PC-3 (cell line): ENCODE results near the gene C6orf118. TPM values are rescaled to one million over a fixed set of nuclear protein-coding genes. Genes with fewer than 3 reads are reported as not detected.

ENCODE experiments used
- ATAC-seq: fragments of 200-7000 bp; cut with Tn5 transposase; 2 replicates; pipeline ENCODE4 v1.9.1; 2020; ENCODE audit warnings: mild to moderate bottlenecking, moderate library complexity
- BruUV-seq: library from RNA; stranded (reverse); fragments of 400-500 nt; replicated peaks from 2 replicates; lab custom pipeline; 2021; lab: Mats Ljungman, UMichigan
- CTCF ChIA-PET: fragments of 300-600 bp; sonication (Branson Sonifier 250); formaldehyde crosslinking; loops from one replicate; lab custom pipeline; 2022; ENCODE audit warnings: antibody characterized with exemption; lab: Charles Lee
- POLR2A ChIA-PET: fragments of 300-600 bp; sonication (Branson Sonifier 250); formaldehyde crosslinking; loops from one replicate; lab custom pipeline; 2022; ENCODE audit warnings: antibody characterized with exemption; ENCODE audit not compliant: unreplicated experiment; lab: Charles Lee
- DNase-seq: peaks from one replicate; pipeline ENCODE4 v3.0.0-alpha.2; 2015
- H2AFZ ChIP-seq: fragments of 300-600 bp; sonication (generic); 2 replicates; pipeline ENCODE4 v1.6.0; 2016; ENCODE audit warnings: antibody characterized with exemption, low read length
- H3F3A ChIP-seq: fragments of 300-600 bp; sonication (generic); one replicate; pipeline ENCODE4 v1.6.0; 2017; ENCODE audit warnings: antibody characterized with exemption, low read length, control low read depth, mild to moderate bottlenecking; ENCODE audit not compliant: unreplicated experiment
- H3K27ac ChIP-seq: fragments of 300-600 bp; sonication (generic); 2 replicates; pipeline ENCODE4 v1.5.1; 2016; ENCODE audit warnings: mild to moderate bottlenecking, low read length
- H3K27me3 ChIP-seq: fragments of 300-600 bp; sonication (generic); 2 replicates; pipeline ENCODE4 v1.6.1; 2016; ENCODE audit warnings: low read length, mixed read lengths
- H3K36me3 ChIP-seq: fragments of 300-600 bp; sonication (generic); 2 replicates; pipeline ENCODE4 v1.6.1; 2016; ENCODE audit warnings: low read depth, mixed run types, low read length, mixed read lengths
- H3K4me1 ChIP-seq: fragments of 300-600 bp; sonication (generic); 2 replicates; pipeline ENCODE4 v1.5.1; 2016; ENCODE audit warnings: low read length; ENCODE audit not compliant: insufficient read depth
- H3K4me2 ChIP-seq: fragments of 300-600 bp; sonication (generic); 2 replicates; pipeline ENCODE4 v1.6.0; 2016; ENCODE audit warnings: low read length
- H3K4me3 ChIP-seq: fragments of 300-600 bp; sonication (generic); 2 replicates; pipeline ENCODE4 v1.5.1; 2016; ENCODE audit warnings: mild to moderate bottlenecking, low read length, mixed read lengths
- H3K79me2 ChIP-seq: fragments of 300-600 bp; sonication (generic); 2 replicates; pipeline ENCODE4 v1.6.1; 2017; ENCODE audit warnings: low read length, mixed read lengths
- H3K9ac ChIP-seq: fragments of 300-600 bp; sonication (generic); 2 replicates; pipeline ENCODE4 v1.6.0; 2016; ENCODE audit warnings: mild to moderate bottlenecking, low read length
- H3K9me2 ChIP-seq: fragments of 300-600 bp; sonication (generic); replicated peaks from 2 replicates; pipeline ENCODE4 v1.6.1; 2016; ENCODE audit warnings: mixed run types, low read length, mixed read lengths
- H3K9me3 ChIP-seq: fragments of 300-600 bp; sonication (generic); 2 replicates; pipeline ENCODE4 v1.6.1; 2016; ENCODE audit warnings: low read length, mixed read lengths
- H4K20me1 ChIP-seq: fragments of 300-600 bp; sonication (generic); 2 replicates; pipeline ENCODE4 v1.6.1; 2016; ENCODE audit warnings: low read length, mixed read lengths
- EZH2 ChIP-seq: fragments of 300-600 bp; sonication (generic); IDR thresholded peaks from one replicate; pipeline ENCODE4 v1.6.1; 2017; ENCODE audit warnings: antibody characterized with exemption, mild to moderate bottlenecking, low read length; ENCODE audit not compliant: unreplicated experiment
- EZH2phosphoT487 ChIP-seq: fragments of 300-600 bp; sonication (generic); IDR thresholded peaks from 2 replicates; pipeline ENCODE4 v1.6.1; 2018; ENCODE audit warnings: mild to moderate bottlenecking, antibody characterized with exemption, low read length, borderline replicate concordance
- intact Hi-C: fragments of 100-400 bp; cut with micrococcal nuclease; formaldehyde crosslinking; loops from 2 replicates; pipeline ENCODE4 v1.9.0; 2023
- total RNA-seq: library from RNA; depleted of rRNA; stranded (reverse); fragments of >200 nt; gene quantifications from 2 replicates; pipeline ENCODE4 v1.2.3, GENCODE V29; 2014
- TF ChIP-seq, protein P1 (sequence below): fragments of 300-600 bp; sonication (generic); conservative IDR thresholded peaks from 2 replicates; pipeline ENCODE4 v1.5.1; 2017; ENCODE audit warnings: antibody characterized with exemption, low read depth, mild to moderate bottlenecking, low read length

C6orf118 gene
- total RNA-seq, 1 experiment from 2014 or later = not detected

- no peaks in the 10 kb centered on the region for H4K20me1 ChIP-seq
- H3F3A ChIP-seq = no peaks in the 10 kb centered on the region
- H2AFZ ChIP-seq = no peak overlapping the region
- H3K79me2 ChIP-seq = no peaks in the 10 kb centered on the region
- H3K27ac ChIP-seq = no peak overlapping the region
- no TSS peak for BruUV-seq
- intact Hi-C loops = no loop called here
- H3K9ac ChIP-seq = no peak overlapping the region
- H3K36me3 ChIP-seq = no peaks in the 10 kb centered on the region
- ATAC-seq (no peak), DNase-seq (no peak)
- ChIA-PET CTCF (no interaction called here), POLR2A (no interaction called here)
- no peaks in the 10 kb centered on the region for H3K9me3 ChIP-seq
- peaks cover 4% of the 10 kb centered on the region; the same call in 1 of the 2 replicates for H3K27me3 ChIP-seq
- TF ChIP-seq, protein P1, sequence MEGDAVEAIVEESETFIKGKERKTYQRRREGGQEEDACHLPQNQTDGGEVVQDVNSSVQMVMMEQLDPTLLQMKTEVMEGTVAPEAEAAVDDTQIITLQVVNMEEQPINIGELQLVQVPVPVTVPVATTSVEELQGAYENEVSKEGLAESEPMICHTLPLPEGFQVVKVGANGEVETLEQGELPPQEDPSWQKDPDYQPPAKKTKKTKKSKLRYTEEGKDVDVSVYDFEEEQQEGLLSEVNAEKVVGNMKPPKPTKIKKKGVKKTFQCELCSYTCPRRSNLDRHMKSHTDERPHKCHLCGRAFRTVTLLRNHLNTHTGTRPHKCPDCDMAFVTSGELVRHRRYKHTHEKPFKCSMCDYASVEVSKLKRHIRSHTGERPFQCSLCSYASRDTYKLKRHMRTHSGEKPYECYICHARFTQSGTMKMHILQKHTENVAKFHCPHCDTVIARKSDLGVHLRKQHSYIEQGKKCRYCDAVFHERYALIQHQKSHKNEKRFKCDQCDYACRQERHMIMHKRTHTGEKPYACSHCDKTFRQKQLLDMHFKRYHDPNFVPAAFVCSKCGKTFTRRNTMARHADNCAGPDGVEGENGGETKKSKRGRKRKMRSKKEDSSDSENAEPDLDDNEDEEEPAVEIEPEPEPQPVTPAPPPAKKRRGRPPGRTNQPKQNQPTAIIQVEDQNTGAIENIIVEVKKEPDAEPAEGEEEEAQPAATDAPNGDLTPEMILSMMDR = no peak
- TF ChIP-seq EZH2phosphoT487 = no peak
- TF ChIP-seq EZH2 = no peak
- H3K4me1 ChIP-seq = no peaks in the 10 kb centered on the region
- no peaks in the 10 kb centered on the region for H3K9me2 ChIP-seq
- no peak overlapping the region for H3K4me3 ChIP-seq
- no peak overlapping the region for H3K4me2 ChIP-seq
Observed at GRCh38 chr6:165274611-165275010, 34.8 kb downstream of the C6orf118 start.

- Histone ChIP-seq H4K20me1 (no peaks in the 10 kb centered on the region), H3K9me3 (no peaks in the 10 kb centered on the region), H3K79me2 (no peaks in the 10 kb centered on the region), H3K36me3 (no peaks in the 10 kb centered on the region), H3K4me1 (no peaks in the 10 kb centered on the region), H3K9me2 (no peaks in the 10 kb centered on the region), H3K27me3 (peaks cover 4% of the 10 kb centered on the region; the same call in 1 of the 2 replicates), H2AFZ (no peak overlapping the region), H3K4me3 (no peak overlapping the region), H3F3A (no peaks in the 10 kb centered on the region), H3K4me2 (no peak overlapping the region), H3K9ac (no peak overlapping the region), H3K27ac (no peak overlapping the region)
- intact Hi-C loops = no loop called here
- BruUV-seq = no TSS peak
- ChIA-PET POLR2A (no interaction called here), CTCF (no interaction called here)
- ATAC-seq (no peak), DNase-seq (no peak)
- TF ChIP-seq, protein P1 = no peak
- no peak for TF ChIP-seq EZH2phosphoT487
- TF ChIP-seq EZH2 = no peak
Observed at GRCh38 chr6:165272585-165272984, 36.8 kb downstream of the C6orf118 start.

- H3K4me3 ChIP-seq = no peak overlapping the region
- no peaks in the 10 kb centered on the region for H3K4me1 ChIP-seq
- no peaks in the 10 kb centered on the region for H3F3A ChIP-seq
- no peaks in the 10 kb centered on the region for H3K27me3 ChIP-seq
- H2AFZ ChIP-seq = no peak overlapping the region
- no peaks in the 10 kb centered on the region for H3K79me2 ChIP-seq
- DNase-seq = no peak
- H3K9ac ChIP-seq = no peak overlapping the region
- no peaks in the 10 kb centered on the region for H3K9me3 ChIP-seq
- H3K36me3 ChIP-seq = no peaks in the 10 kb centered on the region
- no TSS peak for BruUV-seq
- intact Hi-C loops = no loop called here
- no peaks in the 10 kb centered on the region for H4K20me1 ChIP-seq
- no peak for ATAC-seq
- H3K4me2 ChIP-seq = no peak overlapping the region
- no peaks in the 10 kb centered on the region for H3K9me2 ChIP-seq
- ChIA-PET POLR2A (no interaction called here), CTCF (no interaction called here)
- TF ChIP-seq EZH2 (no peak), EZH2phosphoT487 (no peak)
- TF ChIP-seq, protein P1 = no peak
- no peak overlapping the region for H3K27ac ChIP-seq
Observed at GRCh38 chr6:165268987-165269386, 40.4 kb downstream of the C6orf118 start.
